K562 (cell line): ENCODE results near the gene FCSK. TPM values are rescaled to one million over a fixed set of nuclear protein-coding genes. Genes with fewer than 3 reads are reported as not detected.
A peak's percentile ranks its signal among the peaks of the same experiment; 100 is the strongest.

Source experiments
- ARID2 ChIP-seq: fragments of 450-650 bp; IDR thresholded peaks from 2 replicates; pipeline ENCODE4 v1.6.1; 2017; ENCODE audit warnings: antibody characterized with exemption, mild to moderate bottlenecking
- HDAC3 ChIP-seq: fragments of 450-650 bp; IDR thresholded peaks from 2 replicates; pipeline ENCODE4 v1.6.1; 2018; ENCODE audit warnings: borderline replicate concordance, mild to moderate bottlenecking, moderate library complexity; ENCODE audit not compliant: partially characterized antibody
- KHSRP ChIP-seq: fragments of 450-650 bp; IDR thresholded peaks from 2 replicates; pipeline ENCODE4 v1.6.1; 2017
- KLF13 ChIP-seq: fragments of 450-650 bp; IDR thresholded peaks from 2 replicates; pipeline ENCODE4 v1.6.1; 2016; ENCODE audit warnings: missing genetic modification characterization, low read depth, mild to moderate bottlenecking, missing compliant biosample characterization, moderate library complexity, borderline replicate concordance
- MXD1 ChIP-seq: fragments of 250-450 bp; sonication (Bioruptor Pico); IDR thresholded peaks from 2 replicates; pipeline ENCODE4 v1.8.0; 2021; ENCODE audit warnings: borderline replicate concordance, mild to moderate bottlenecking, moderate library complexity; ENCODE audit not compliant: poor library complexity, severe bottlenecking
- NCOA2 ChIP-seq, 2 experiments: fragments of 450-650 bp; IDR thresholded peaks; 2 replicates each; pipeline ENCODE4 v1.6.1; 2018; ENCODE audit warnings: mild to moderate bottlenecking in 2 of 2, moderate library complexity in 1 of 2; ENCODE audit not compliant: partially characterized antibody in 2 of 2
- NELFE ChIP-seq: IDR thresholded peaks from 2 replicates; pipeline ENCODE4 v1.6.1; 2011; ENCODE audit warnings: mild to moderate bottlenecking; ENCODE audit not compliant: insufficient read depth, insufficient read length
- NR3C1 ChIP-seq: sonication (generic); formaldehyde crosslinking; IDR thresholded peaks from 2 replicates; pipeline ENCODE4 v1.8.1; 2022; ENCODE audit warnings: missing genetic modification reagents
- POLR2AphosphoS5 ChIP-seq: IDR thresholded peaks from 2 replicates; pipeline ENCODE4 v1.6.1; 2011; ENCODE audit warnings: mild to moderate bottlenecking, low read depth, low read length, moderate library complexity; ENCODE audit not compliant: control insufficient read depth, insufficient read depth
- POLR2H ChIP-seq: IDR thresholded peaks from 2 replicates; pipeline ENCODE4 v1.6.1; 2016; ENCODE audit warnings: missing genetic modification characterization, low read depth, mild to moderate bottlenecking, control low read depth, missing compliant biosample characterization, moderate library complexity
- SLC30A9 ChIP-seq: fragments of 250-450 bp; sonication (Bioruptor Pico); IDR thresholded peaks from 2 replicates; pipeline ENCODE4 v1.8.0; 2022; ENCODE audit warnings: mild to moderate bottlenecking, moderate library complexity
- STAT5B ChIP-seq: fragments of 250-450 bp; sonication (Bioruptor Pico); IDR thresholded peaks from 2 replicates; pipeline ENCODE4 v1.8.0; 2021; ENCODE audit warnings: mild to moderate bottlenecking, inconsistent platforms
- ZNF23 ChIP-seq: fragments of 250-450 bp; sonication (Bioruptor Pico); IDR thresholded peaks from 2 replicates; pipeline ENCODE4 v1.4.0; 2020; ENCODE audit warnings: mild to moderate bottlenecking
- ZNF57 ChIP-seq: fragments of 450-650 bp; formaldehyde crosslinking; IDR thresholded peaks from 2 replicates; pipeline ENCODE4 v1.4.0; 2020; ENCODE audit warnings: mild to moderate bottlenecking, moderate library complexity
- ZSCAN32 ChIP-seq: fragments of 450-650 bp; formaldehyde crosslinking; IDR thresholded peaks from 2 replicates; pipeline ENCODE4 v1.4.0; 2020; ENCODE audit warnings: mild to moderate bottlenecking, moderate library complexity
- polyA plus RNA-seq, 8 experiments: library from polyadenylated mRNA; depleted of rRNA in 4 of 8; stranded (reverse) in 5 of 8; unstranded in 3 of 8; fragments of >200 nt; fragmentation: Nextera tagmentation in 2 of 8; fragmentation: Illumina TruSeq in 1 of 8; extraction: Ambion mirVana in 2 of 8; extraction: Trizol in 1 of 8; gene quantifications; 2 replicates each; pipeline versions ENCODE4 v1.2.1 to v1.2.3, GENCODE V29; 2011 to 2014; ENCODE audit warnings: inconsistent platforms in 1 of 8, missing spikeins in 1 of 8
- total RNA-seq, 7 experiments: library from RNA; depleted of rRNA in 6 of 7; stranded (reverse); fragments of >200 nt in 6 of 7; fragmentation: Illumina TruSeq in 2 of 7; extraction: Trizol in 2 of 7; gene quantifications; 2 replicates each; pipeline versions ENCODE4 v1.2.1 to v1.2.3, GENCODE V29; 2011 to 2021; ENCODE audit warnings: low replicate concordance in 1 of 7
- TF ChIP-seq, protein P1 (sequence below): fragments of 200-800 bp; sonication (Bioruptor generic); IDR thresholded peaks from 2 replicates; pipeline ENCODE4 v1.6.1; 2017; ENCODE audit warnings: missing genetic modification characterization, missing compliant biosample characterization
- TF ChIP-seq, protein P2 (sequence below): fragments of 200-800 bp; sonication (Bioruptor generic); IDR thresholded peaks from 2 replicates; pipeline ENCODE4 v1.6.1; 2016; ENCODE audit warnings: missing genetic modification characterization, missing compliant biosample characterization
- TF ChIP-seq, protein P3 (sequence below), 2 experiments: IDR thresholded peaks; 2 replicates each; pipeline ENCODE4 v1.6.1; 2011; ENCODE audit warnings: borderline replicate concordance in 1 of 2, control low read depth in 1 of 2, low read depth in 1 of 2, low read length in 1 of 2, mild to moderate bottlenecking in 1 of 2, mixed read lengths in 1 of 2, moderate library complexity in 1 of 2; ENCODE audit not compliant: insufficient read depth in 1 of 2, insufficient read length in 1 of 2, poor library complexity in 1 of 2, severe bottlenecking in 1 of 2; ENCODE audit errors: extremely low read depth in 1 of 2

The FCSK gene
- total and polyA plus RNA-seq, 9 of the 15 experiments (the other 6 are each of a cell fraction or from before 2014, with no cell fraction given) = 0.92 to 18.6 (median 8.3) TPM

GRCh38 chr16:70438969-70439862 is 15.2 kb upstream of the FCSK start, which contains the start of gene ST3GAL2 (continued):
- no peak for TF ChIP-seq NCOA2 (IDR thresholded peaks at IDR 0.05; ENCODE audit: partially characterized antibody in 2 of 2)
- TF ChIP-seq POLR2AphosphoS5 = no peak
- TF ChIP-seq ARID2 = no peak
- TF ChIP-seq, protein P1, sequence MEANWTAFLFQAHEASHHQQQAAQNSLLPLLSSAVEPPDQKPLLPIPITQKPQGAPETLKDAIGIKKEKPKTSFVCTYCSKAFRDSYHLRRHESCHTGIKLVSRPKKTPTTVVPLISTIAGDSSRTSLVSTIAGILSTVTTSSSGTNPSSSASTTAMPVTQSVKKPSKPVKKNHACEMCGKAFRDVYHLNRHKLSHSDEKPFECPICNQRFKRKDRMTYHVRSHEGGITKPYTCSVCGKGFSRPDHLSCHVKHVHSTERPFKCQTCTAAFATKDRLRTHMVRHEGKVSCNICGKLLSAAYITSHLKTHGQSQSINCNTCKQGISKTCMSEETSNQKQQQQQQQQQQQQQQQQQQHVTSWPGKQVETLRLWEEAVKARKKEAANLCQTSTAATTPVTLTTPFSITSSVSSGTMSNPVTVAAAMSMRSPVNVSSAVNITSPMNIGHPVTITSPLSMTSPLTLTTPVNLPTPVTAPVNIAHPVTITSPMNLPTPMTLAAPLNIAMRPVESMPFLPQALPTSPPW (CRISPR knock-in tag) = peak; percentile 100
- no peak for TF ChIP-seq ZNF57
- TF ChIP-seq, protein P2, sequence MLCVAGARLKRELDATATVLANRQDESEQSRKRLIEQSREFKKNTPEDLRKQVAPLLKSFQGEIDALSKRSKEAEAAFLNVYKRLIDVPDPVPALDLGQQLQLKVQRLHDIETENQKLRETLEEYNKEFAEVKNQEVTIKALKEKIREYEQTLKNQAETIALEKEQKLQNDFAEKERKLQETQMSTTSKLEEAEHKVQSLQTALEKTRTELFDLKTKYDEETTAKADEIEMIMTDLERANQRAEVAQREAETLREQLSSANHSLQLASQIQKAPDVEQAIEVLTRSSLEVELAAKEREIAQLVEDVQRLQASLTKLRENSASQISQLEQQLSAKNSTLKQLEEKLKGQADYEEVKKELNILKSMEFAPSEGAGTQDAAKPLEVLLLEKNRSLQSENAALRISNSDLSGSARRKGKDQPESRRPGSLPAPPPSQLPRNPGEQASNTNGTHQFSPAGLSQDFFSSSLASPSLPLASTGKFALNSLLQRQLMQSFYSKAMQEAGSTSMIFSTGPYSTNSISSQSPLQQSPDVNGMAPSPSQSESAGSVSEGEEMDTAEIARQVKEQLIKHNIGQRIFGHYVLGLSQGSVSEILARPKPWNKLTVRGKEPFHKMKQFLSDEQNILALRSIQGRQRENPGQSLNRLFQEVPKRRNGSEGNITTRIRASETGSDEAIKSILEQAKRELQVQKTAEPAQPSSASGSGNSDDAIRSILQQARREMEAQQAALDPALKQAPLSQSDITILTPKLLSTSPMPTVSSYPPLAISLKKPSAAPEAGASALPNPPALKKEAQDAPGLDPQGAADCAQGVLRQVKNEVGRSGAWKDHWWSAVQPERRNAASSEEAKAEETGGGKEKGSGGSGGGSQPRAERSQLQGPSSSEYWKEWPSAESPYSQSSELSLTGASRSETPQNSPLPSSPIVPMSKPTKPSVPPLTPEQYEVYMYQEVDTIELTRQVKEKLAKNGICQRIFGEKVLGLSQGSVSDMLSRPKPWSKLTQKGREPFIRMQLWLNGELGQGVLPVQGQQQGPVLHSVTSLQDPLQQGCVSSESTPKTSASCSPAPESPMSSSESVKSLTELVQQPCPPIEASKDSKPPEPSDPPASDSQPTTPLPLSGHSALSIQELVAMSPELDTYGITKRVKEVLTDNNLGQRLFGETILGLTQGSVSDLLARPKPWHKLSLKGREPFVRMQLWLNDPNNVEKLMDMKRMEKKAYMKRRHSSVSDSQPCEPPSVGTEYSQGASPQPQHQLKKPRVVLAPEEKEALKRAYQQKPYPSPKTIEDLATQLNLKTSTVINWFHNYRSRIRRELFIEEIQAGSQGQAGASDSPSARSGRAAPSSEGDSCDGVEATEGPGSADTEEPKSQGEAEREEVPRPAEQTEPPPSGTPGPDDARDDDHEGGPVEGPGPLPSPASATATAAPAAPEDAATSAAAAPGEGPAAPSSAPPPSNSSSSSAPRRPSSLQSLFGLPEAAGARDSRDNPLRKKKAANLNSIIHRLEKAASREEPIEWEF (CRISPR knock-in tag) = peak; percentile 50; the same call in 1 of the 2 replicates
- no peak for TF ChIP-seq NR3C1 (CRISPR knock-in tag)
- no peak for TF ChIP-seq HDAC3
- TF ChIP-seq MXD1 (CRISPR knock-in tag) = no peak
- no peak for TF ChIP-seq NELFE
- TF ChIP-seq KHSRP = no peak
- TF ChIP-seq ZSCAN32 (CRISPR knock-in tag) = no peak
- TF ChIP-seq, protein P3, sequence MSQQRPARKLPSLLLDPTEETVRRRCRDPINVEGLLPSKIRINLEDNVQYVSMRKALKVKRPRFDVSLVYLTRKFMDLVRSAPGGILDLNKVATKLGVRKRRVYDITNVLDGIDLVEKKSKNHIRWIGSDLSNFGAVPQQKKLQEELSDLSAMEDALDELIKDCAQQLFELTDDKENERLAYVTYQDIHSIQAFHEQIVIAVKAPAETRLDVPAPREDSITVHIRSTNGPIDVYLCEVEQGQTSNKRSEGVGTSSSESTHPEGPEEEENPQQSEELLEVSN (IDR thresholded peaks at IDR 0.05; ENCODE audit: borderline replicate concordance in 1 of 2, extremely low read depth in 1 of 2, insufficient read depth in 1 of 2, insufficient read length in 1 of 2, low read depth in 1 of 2, low read length in 1 of 2, poor library complexity in 1 of 2, severe bottlenecking in 1 of 2) = peak in 1 of 2 experiments; percentile 59
- no peak for TF ChIP-seq POLR2H (tag)
- peak; percentile 67; the same call in 1 of the 2 replicates for TF ChIP-seq KLF13
- TF ChIP-seq ZNF23 (CRISPR knock-in tag) = no peak
- no peak for TF ChIP-seq SLC30A9 (CRISPR knock-in tag)
- no peak for TF ChIP-seq STAT5B (CRISPR knock-in tag)
